ENCODE measurements around the gene SYNDIG1. TPM values are rescaled to one million over a fixed set of nuclear protein-coding genes. Genes with fewer than 3 reads are reported as not detected.

The SYNDIG1 gene
- polyA plus RNA-seq, 4 donors: 0.90 to 2.0 (median 1.9) TPM; not detected in 1

- Histone ChIP-seq H3K4me3 (ENCODE audit: low read depth in 1 of 3, low read length in 3 of 3) (no peak overlapping the region), H3K27ac (ENCODE audit: low read depth in 1 of 3, low read length in 2 of 3) (no peak overlapping the region), H3K9me3 (ENCODE audit: control insufficient read depth in 2 of 2, insufficient read depth in 1 of 2, low read depth in 1 of 2, low read length in 1 of 2) (no peaks in the 10 kb centered on the region), H3K36me3 (ENCODE audit: control insufficient read depth in 3 of 3, insufficient read depth in 2 of 3, low read depth in 1 of 3, low read length in 3 of 3) (no peaks in the 10 kb centered on the region), H3K4me1 (ENCODE audit: control insufficient read depth in 3 of 3, insufficient read depth in 2 of 3, low read depth in 1 of 3, low read length in 2 of 3) (peaks cover 0 to 3% (median 0%) of the 10 kb centered on the region in 3 donors), H3K27me3 (ENCODE audit: control insufficient read depth in 3 of 3, insufficient read depth in 3 of 3, low read length in 3 of 3) (no peaks in the 10 kb centered on the region)
- WGBS, 3 donors: 74 to 83% (median 79%) methylated on average over 2 of the region's 2 CpGs
- FAIRE-seq: no peak
- no peak for DNase-seq
Measured at GRCh38 chr20:24443436-24443835, 26.0 kb upstream of the SYNDIG1 start.

GRCh38 chr20:24444526-24445190, 24.8 kb upstream of the SYNDIG1 start:
- FAIRE-seq (no peak), DNase-seq (no peak)
- no peaks in the 10 kb centered on the region for H3K27me3 ChIP-seq (ENCODE audit: control insufficient read depth in 3 of 3, insufficient read depth in 3 of 3, low read length in 3 of 3)
- WGBS, 3 donors: 78 to 84% (median 79%) methylated on average over 7 of the region's 7 CpGs
- H3K4me3 ChIP-seq (ENCODE audit: low read depth in 1 of 3, low read length in 3 of 3): no peak overlapping the region
- H3K4me1 ChIP-seq (ENCODE audit: control insufficient read depth in 3 of 3, insufficient read depth in 2 of 3, low read depth in 1 of 3, low read length in 2 of 3): peaks cover 0 to 5% (median 0%) of the 10 kb centered on the region in 3 donors
- H3K9me3 ChIP-seq (ENCODE audit: control insufficient read depth in 2 of 2, insufficient read depth in 1 of 2, low read depth in 1 of 2, low read length in 1 of 2): no peaks in the 10 kb centered on the region
- no peaks in the 10 kb centered on the region for H3K36me3 ChIP-seq (ENCODE audit: control insufficient read depth in 3 of 3, insufficient read depth in 2 of 3, low read depth in 1 of 3, low read length in 3 of 3)
- H3K27ac ChIP-seq (ENCODE audit: low read depth in 1 of 3, low read length in 2 of 3): no peak overlapping the region

- Histone ChIP-seq H3K4me1 (ENCODE audit: control insufficient read depth in 3 of 3, insufficient read depth in 2 of 3, low read depth in 1 of 3, low read length in 2 of 3) (peaks cover 0 to 5% (median 0%) of the 10 kb centered on the region in 3 donors), H3K27ac (ENCODE audit: low read depth in 1 of 3, low read length in 2 of 3) (no peak overlapping the region), H3K36me3 (ENCODE audit: control insufficient read depth in 3 of 3, insufficient read depth in 2 of 3, low read depth in 1 of 3, low read length in 3 of 3) (no peaks in the 10 kb centered on the region), H3K9me3 (ENCODE audit: control insufficient read depth in 2 of 2, insufficient read depth in 1 of 2, low read depth in 1 of 2, low read length in 1 of 2) (no peaks in the 10 kb centered on the region), H3K27me3 (ENCODE audit: control insufficient read depth in 3 of 3, insufficient read depth in 3 of 3, low read length in 3 of 3) (no peaks in the 10 kb centered on the region), H3K4me3 (ENCODE audit: low read depth in 1 of 3, low read length in 3 of 3) (no peak overlapping the region)
- FAIRE-seq (no peak), DNase-seq (no peak)
- WGBS, 3 donors: 62 to 85% (median 71%) methylated on average over 11 of the region's 11 CpGs
Measured at GRCh38 chr20:24445510-24446170, 23.8 kb upstream of the SYNDIG1 start.

DNA sequence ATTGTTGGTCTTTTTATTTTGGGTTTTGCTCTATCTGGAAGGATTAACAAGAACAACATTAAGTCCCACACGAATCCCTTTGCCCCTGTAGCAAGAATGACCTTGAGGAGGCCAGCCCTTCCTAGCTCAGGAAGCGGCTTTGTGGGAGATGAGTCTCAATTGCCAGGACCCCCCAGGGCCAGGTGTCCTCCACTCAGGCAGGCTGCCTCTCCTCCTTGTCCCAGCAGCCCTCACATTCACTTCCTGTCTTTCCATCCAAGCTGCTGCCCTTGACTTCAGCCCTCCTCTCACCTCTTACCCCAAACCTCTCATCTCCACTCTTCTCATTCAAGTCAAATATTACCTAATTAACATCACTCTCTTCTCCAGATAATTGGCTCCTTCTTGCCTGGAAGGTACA, 22.6 kb upstream of the SYNDIG1 start:
- H3K27me3 ChIP-seq (ENCODE audit: control insufficient read depth in 3 of 3, insufficient read depth in 3 of 3, low read length in 3 of 3): no peaks in the 10 kb centered on the region
- no peak overlapping the region for H3K4me3 ChIP-seq (ENCODE audit: low read depth in 1 of 3, low read length in 3 of 3)
- H3K9me3 ChIP-seq (ENCODE audit: control insufficient read depth in 2 of 2, insufficient read depth in 1 of 2, low read depth in 1 of 2, low read length in 1 of 2): no peaks in the 10 kb centered on the region
- FAIRE-seq: no peak
- no peak for DNase-seq
- H3K27ac ChIP-seq (ENCODE audit: low read depth in 1 of 3, low read length in 2 of 3): no peak overlapping the region
- no peaks in the 10 kb centered on the region for H3K36me3 ChIP-seq (ENCODE audit: control insufficient read depth in 3 of 3, insufficient read depth in 2 of 3, low read depth in 1 of 3, low read length in 3 of 3)
- 78 to 82% (median 80%) methylated on average over 2 of the region's 2 CpGs for WGBS, 3 donors
- H3K4me1 ChIP-seq (ENCODE audit: control insufficient read depth in 3 of 3, insufficient read depth in 2 of 3, low read depth in 1 of 3, low read length in 2 of 3): peaks cover 0 to 5% (median 0%) of the 10 kb centered on the region in 3 donors

GRCh38 chr20:24448170-24448569, 21.3 kb upstream of the SYNDIG1 start:
- peaks cover 0 to 5% (median 0%) of the 10 kb centered on the region in 3 donors for H3K4me1 ChIP-seq (ENCODE audit: control insufficient read depth in 3 of 3, insufficient read depth in 2 of 3, low read depth in 1 of 3, low read length in 2 of 3)
- H3K36me3 ChIP-seq (ENCODE audit: control insufficient read depth in 3 of 3, insufficient read depth in 2 of 3, low read depth in 1 of 3, low read length in 3 of 3): no peaks in the 10 kb centered on the region
- H3K4me3 ChIP-seq (ENCODE audit: low read depth in 1 of 3, low read length in 3 of 3): no peak overlapping the region
- 40 to 67% (median 61%) methylated on average over 7 of the region's 7 CpGs for WGBS, 3 donors
- H3K27me3 ChIP-seq (ENCODE audit: control insufficient read depth in 3 of 3, insufficient read depth in 3 of 3, low read length in 3 of 3): no peaks in the 10 kb centered on the region
- no peaks in the 10 kb centered on the region for H3K9me3 ChIP-seq (ENCODE audit: control insufficient read depth in 2 of 2, insufficient read depth in 1 of 2, low read depth in 1 of 2, low read length in 1 of 2)
- DNase-seq (no peak), FAIRE-seq (no peak)
- H3K27ac ChIP-seq (ENCODE audit: low read depth in 1 of 3, low read length in 2 of 3): no peak overlapping the region

GRCh38 chr20:24449026-24449720, 20.3 kb upstream of the SYNDIG1 start:
- Histone ChIP-seq H3K9me3 (ENCODE audit: control insufficient read depth in 2 of 2, insufficient read depth in 1 of 2, low read depth in 1 of 2, low read length in 1 of 2) (no peaks in the 10 kb centered on the region), H3K4me3 (ENCODE audit: low read depth in 1 of 3, low read length in 3 of 3) (no peak overlapping the region), H3K27me3 (ENCODE audit: control insufficient read depth in 3 of 3, insufficient read depth in 3 of 3, low read length in 3 of 3) (no peaks in the 10 kb centered on the region), H3K36me3 (ENCODE audit: control insufficient read depth in 3 of 3, insufficient read depth in 2 of 3, low read depth in 1 of 3, low read length in 3 of 3) (no peaks in the 10 kb centered on the region), H3K27ac (ENCODE audit: low read depth in 1 of 3, low read length in 2 of 3) (no peak overlapping the region), H3K4me1 (ENCODE audit: control insufficient read depth in 3 of 3, insufficient read depth in 2 of 3, low read depth in 1 of 3, low read length in 2 of 3) (peaks cover 0 to 5% (median 0%) of the 10 kb centered on the region in 3 donors)
- FAIRE-seq (no peak), DNase-seq (no peak)
- 67 to 84% (median 82%) methylated on average over 9 of the region's 9 CpGs for whole genome bisulfite sequencing, 3 donors

DNA sequence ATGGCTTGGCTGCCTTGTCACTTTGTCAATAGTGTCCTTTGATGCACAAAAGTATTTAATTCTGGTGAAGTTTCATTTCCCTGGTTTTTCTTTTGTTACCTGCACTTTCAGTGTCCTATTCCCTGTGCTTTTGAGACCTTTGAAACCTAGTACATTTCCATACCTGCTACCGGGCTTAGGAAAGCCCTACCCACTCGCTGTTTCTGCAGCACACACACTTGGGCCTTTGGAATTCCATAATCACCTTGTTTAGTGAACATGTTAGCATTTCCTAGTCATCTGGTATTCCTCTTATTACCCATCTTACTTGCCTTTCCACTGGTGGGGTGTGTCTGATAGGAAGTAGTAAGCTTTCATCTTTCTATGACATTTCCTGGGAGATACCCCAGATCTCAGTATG, 19.3 kb upstream of the SYNDIG1 start:
- H3K4me1 ChIP-seq (ENCODE audit: control insufficient read depth in 3 of 3, insufficient read depth in 2 of 3, low read depth in 1 of 3, low read length in 2 of 3): peaks cover 0 to 5% (median 0%) of the 10 kb centered on the region in 3 donors
- no peaks in the 10 kb centered on the region for H3K9me3 ChIP-seq (ENCODE audit: control insufficient read depth in 2 of 2, insufficient read depth in 1 of 2, low read depth in 1 of 2, low read length in 1 of 2)
- H3K4me3 ChIP-seq (ENCODE audit: low read depth in 1 of 3, low read length in 3 of 3): no peak overlapping the region
- no peaks in the 10 kb centered on the region for H3K36me3 ChIP-seq (ENCODE audit: control insufficient read depth in 3 of 3, insufficient read depth in 2 of 3, low read depth in 1 of 3, low read length in 3 of 3)
- FAIRE-seq (no peak), DNase-seq (peak in 1 of 2 donors; percentile 59)
- H3K27ac ChIP-seq (ENCODE audit: low read depth in 1 of 3, low read length in 2 of 3): no peak overlapping the region
- no peaks in the 10 kb centered on the region for H3K27me3 ChIP-seq (ENCODE audit: control insufficient read depth in 3 of 3, insufficient read depth in 3 of 3, low read length in 3 of 3)
- WGBS, 3 donors: 36 to 66% (median 49%) methylated on average over 2 of the region's 2 CpGs

DNA sequence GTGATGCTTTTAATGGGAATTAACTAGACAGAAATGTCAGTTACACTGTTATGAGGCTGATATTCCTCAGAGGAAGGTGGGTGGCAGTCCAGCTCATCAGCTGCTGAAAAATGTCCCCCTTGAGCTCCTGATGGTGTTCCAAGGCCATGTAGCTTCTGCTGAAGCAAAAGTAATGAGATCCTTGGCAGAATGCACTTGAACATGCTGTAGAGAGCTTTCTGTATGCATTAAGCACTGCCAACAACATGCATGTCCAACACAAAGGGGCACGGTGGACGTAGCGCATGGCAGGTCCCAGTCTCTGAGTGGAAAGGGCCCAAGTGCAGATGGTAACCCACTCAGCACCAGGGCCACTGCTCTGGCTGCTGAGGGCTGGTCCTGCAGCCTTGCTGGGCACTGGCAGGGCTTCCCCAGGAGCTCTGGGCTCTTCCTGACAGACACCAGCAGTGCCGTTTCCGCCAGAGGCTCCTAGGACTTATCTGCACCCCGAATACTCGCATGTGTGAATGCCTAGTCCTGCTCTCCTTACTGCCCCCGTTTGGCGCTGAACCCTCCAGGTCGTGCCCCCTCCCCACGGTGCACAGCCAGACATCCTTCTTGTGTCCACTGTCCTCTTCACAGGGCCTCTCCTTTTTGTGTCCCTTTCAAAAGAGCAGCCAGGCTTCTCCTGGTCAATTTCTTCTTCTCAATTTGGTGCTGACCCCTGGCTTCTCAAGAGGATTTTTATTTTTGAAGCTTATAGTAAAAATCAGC, 18.6 kb upstream of the SYNDIG1 start:
- H3K36me3 ChIP-seq (ENCODE audit: control insufficient read depth in 3 of 3, insufficient read depth in 2 of 3, low read depth in 1 of 3, low read length in 3 of 3): no peaks in the 10 kb centered on the region
- WGBS, 3 donors: 82 to 88% (median 86%) methylated on average over 11 of the region's 11 CpGs
- H3K4me1 ChIP-seq (ENCODE audit: control insufficient read depth in 3 of 3, insufficient read depth in 2 of 3, low read depth in 1 of 3, low read length in 2 of 3): peaks cover 0 to 5% (median 0%) of the 10 kb centered on the region in 3 donors
- no peaks in the 10 kb centered on the region for H3K9me3 ChIP-seq (ENCODE audit: control insufficient read depth in 2 of 2, insufficient read depth in 1 of 2, low read depth in 1 of 2, low read length in 1 of 2)
- no peak overlapping the region for H3K27ac ChIP-seq (ENCODE audit: low read depth in 1 of 3, low read length in 2 of 3)
- FAIRE-seq (no peak), DNase-seq (no peak)
- H3K27me3 ChIP-seq (ENCODE audit: control insufficient read depth in 3 of 3, insufficient read depth in 3 of 3, low read length in 3 of 3): no peaks in the 10 kb centered on the region
- H3K4me3 ChIP-seq (ENCODE audit: low read depth in 1 of 3, low read length in 3 of 3): no peak overlapping the region

All from small intestine (tissue), 7 donors.